PC-9 (cell line): ENCODE measurements around the gene FARP1.

Source experiments
- EZH2 ChIP-seq: fragments of 200-600 bp; sonication (generic); IDR thresholded peaks from 2 replicates; pipeline ENCODE4 v1.8.0; 2017; ENCODE audit warnings: antibody characterized with exemption, low read depth
- TF ChIP-seq, protein P1 (sequence below): fragments of 200-600 bp; sonication (generic); conservative IDR thresholded peaks from 2 replicates; pipeline ENCODE4 v1.6.1; 2017; ENCODE audit warnings: mixed run types, antibody characterized with exemption, mild to moderate bottlenecking, moderate library complexity

DNA sequence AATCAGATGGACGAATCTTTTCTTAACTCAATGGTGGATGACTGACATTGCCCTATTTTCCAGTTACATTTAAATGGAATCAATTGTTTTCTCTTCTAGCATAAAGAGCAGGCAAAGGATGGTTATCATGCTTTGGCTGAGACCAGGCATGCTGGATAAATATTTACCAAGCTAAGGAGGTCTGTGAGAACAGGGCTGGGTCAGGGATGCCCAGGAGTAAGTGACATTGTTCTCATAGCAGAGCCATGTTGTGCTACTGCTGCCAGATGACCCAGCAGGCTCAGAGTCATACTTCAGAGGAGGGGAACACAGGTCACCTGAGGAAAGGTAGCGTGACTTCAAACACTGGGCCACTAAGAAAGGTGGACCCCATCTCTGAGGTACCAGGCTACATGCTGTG, 150.2 kb downstream of the FARP1 start:
- TF ChIP-seq, protein P1, sequence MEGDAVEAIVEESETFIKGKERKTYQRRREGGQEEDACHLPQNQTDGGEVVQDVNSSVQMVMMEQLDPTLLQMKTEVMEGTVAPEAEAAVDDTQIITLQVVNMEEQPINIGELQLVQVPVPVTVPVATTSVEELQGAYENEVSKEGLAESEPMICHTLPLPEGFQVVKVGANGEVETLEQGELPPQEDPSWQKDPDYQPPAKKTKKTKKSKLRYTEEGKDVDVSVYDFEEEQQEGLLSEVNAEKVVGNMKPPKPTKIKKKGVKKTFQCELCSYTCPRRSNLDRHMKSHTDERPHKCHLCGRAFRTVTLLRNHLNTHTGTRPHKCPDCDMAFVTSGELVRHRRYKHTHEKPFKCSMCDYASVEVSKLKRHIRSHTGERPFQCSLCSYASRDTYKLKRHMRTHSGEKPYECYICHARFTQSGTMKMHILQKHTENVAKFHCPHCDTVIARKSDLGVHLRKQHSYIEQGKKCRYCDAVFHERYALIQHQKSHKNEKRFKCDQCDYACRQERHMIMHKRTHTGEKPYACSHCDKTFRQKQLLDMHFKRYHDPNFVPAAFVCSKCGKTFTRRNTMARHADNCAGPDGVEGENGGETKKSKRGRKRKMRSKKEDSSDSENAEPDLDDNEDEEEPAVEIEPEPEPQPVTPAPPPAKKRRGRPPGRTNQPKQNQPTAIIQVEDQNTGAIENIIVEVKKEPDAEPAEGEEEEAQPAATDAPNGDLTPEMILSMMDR: no peak
- TF ChIP-seq EZH2: no peak
